HL-60 (cell line): ENCODE results near the gene ZC3H12C.

ENCODE experiments used
- DNase-seq, 2 experiments: peaks; one replicate each; pipeline ENCODE4 v3.0.0-alpha.2; 2010 to 2020; ENCODE audit warnings: low read depth in 1 of 2, low spot score in 1 of 2
- H3K27ac ChIP-seq: fragments of 250-450 bp; sonication (Bioruptor Pico); replicated peaks from 2 replicates; pipeline ENCODE4 v1.5.1; 2020; ENCODE audit warnings: mild to moderate bottlenecking, moderate library complexity
- H3K27me3 ChIP-seq: fragments of 250-450 bp; sonication (Bioruptor Pico); 2 replicates; pipeline ENCODE4 v1.5.1; 2021; ENCODE audit warnings: mild to moderate bottlenecking, moderate library complexity; ENCODE audit not compliant: insufficient read depth, poor library complexity, severe bottlenecking
- H3K4me3 ChIP-seq: replicated peaks from 2 replicates; pipeline ENCODE4 v1.5.1; 2011; ENCODE audit warnings: mild to moderate bottlenecking, control low read depth, low read length; ENCODE audit not compliant: insufficient read depth
- CTCF ChIP-seq: IDR thresholded peaks from one replicate; pipeline ENCODE4 v1.5.1; 2011; ENCODE audit warnings: low read length, control low read depth, inconsistent platforms; ENCODE audit not compliant: insufficient read depth
- GABPA ChIP-seq: IDR thresholded peaks from 2 replicates; pipeline ENCODE4 v1.6.1; 2012; ENCODE audit warnings: low read depth
- POLR2AphosphoS5 ChIP-seq: IDR thresholded peaks from 2 replicates; pipeline ENCODE4 v1.6.1; 2012; ENCODE audit warnings: low read depth
- REST ChIP-seq: IDR thresholded peaks from 2 replicates; pipeline ENCODE4 v1.6.1; 2012; ENCODE audit warnings: low read depth; ENCODE audit not compliant: insufficient replicate concordance
- SPI1 ChIP-seq: IDR thresholded peaks from 2 replicates; pipeline ENCODE4 v1.6.1; 2012; ENCODE audit warnings: low read depth, mild to moderate bottlenecking, borderline replicate concordance
- long read RNA-seq: library from polyadenylated mRNA; unstranded; transcript quantifications from one replicate; pipeline ENCODE4 v2.0.0, GENCODE V29; 2020

Gene ZC3H12C
- long read RNA-seq = 0 reads

DNA sequence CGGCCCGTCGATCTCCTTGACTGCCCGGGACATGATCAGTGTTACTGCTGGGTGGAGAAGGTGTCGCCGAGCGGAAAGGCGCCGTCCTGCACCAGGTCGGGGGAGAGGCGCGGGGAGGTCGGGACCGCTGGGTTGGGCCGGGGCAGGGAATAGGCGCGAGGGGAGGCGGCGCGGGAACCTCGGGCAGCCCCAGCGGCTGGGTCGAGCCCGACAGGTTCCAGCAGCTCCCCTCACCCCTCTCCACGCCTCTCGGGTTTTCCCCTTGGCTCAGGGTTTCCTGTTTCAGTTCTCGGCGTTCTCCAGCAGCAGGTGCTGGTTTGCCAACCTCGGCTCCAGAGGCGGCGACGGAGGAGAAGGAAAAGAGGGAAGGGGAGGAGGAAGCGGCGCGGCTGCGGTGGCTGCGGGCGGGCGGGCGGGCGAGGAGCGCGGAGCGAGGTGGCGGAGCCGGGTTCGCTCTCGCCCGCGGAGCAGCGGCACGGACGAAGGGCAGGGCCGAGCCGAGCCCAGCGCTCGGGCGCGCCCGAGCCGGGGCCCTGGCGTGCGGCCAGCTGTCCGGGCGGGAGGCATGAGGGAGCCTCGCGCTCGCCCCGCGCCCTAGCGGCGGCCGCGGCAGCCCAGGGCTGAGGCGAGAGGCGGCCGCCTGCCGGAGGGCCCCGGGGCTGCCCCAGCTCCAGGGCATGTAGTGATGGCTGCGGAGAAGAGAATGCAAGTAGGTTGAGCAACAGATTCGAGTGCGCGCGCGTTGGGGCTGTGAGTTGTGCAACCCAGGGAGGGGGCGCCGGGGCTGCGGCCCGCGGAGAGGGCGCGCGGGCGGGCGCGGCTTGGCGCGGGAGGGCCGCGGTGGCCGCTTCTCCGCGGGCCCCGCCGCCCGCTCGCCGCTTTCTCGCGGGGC, at the start of gene ZC3H12C:
Gene ZC3H12C, plus strand, starts transcription at position 878 of the 892 bp plus-strand sequence. CDS start 20 bp downstream, outside the sequence.
- peaks cover 25% of the 10 kb centered on the region for H3K27me3 ChIP-seq
- peak; percentile 63 to 64 for DNase-seq
- H3K27ac ChIP-seq = peak within 1 kb of the TSS; percentile 36; the same call in 1 of the 2 replicates
- TF ChIP-seq SPI1 (peak; percentile 5; the same call in 1 of the 2 replicates), REST (no peak), GABPA (no peak), CTCF (no peak), POLR2AphosphoS5 (no peak)
- H3K4me3 ChIP-seq = peak within 1 kb of the TSS; percentile 47

GRCh38 chr11:110044226-110044968, 48.8 kb upstream of the ZC3H12C start:
- Histone ChIP-seq H3K27ac (no peak overlapping the region), H3K4me3 (no peak overlapping the region), H3K27me3 (no peaks in the 10 kb centered on the region)
- no peak for TF ChIP-seq CTCF
- TF ChIP-seq SPI1 = no peak
- no peak for TF ChIP-seq REST
- no peak for TF ChIP-seq GABPA
- TF ChIP-seq POLR2AphosphoS5 = no peak
- no peak for DNase-seq

GRCh38 chr11:110046775-110047380, 46.3 kb upstream of the ZC3H12C start:
- DNase-seq = no peak

More at GRCh38 chr11:110046775-110047380, 46.3 kb upstream of the ZC3H12C start:
- TF ChIP-seq SPI1 = no peak
- no peak for TF ChIP-seq REST
- no peak for TF ChIP-seq CTCF
- TF ChIP-seq POLR2AphosphoS5 = no peak
- TF ChIP-seq GABPA = no peak
- H3K4me3 ChIP-seq = no peak overlapping the region
- H3K27me3 ChIP-seq = no peaks in the 10 kb centered on the region
- no peak overlapping the region for H3K27ac ChIP-seq
